ENCODE measurements around the gene MYO5B. TPM values are rescaled to one million over a fixed set of nuclear protein-coding genes. Genes with fewer than 3 reads are reported as not detected.

MYO5B gene
- polyA plus RNA-seq, 1 of the 3 experiments (the other 2 are of a cell fraction): 1.3 TPM

DNA sequence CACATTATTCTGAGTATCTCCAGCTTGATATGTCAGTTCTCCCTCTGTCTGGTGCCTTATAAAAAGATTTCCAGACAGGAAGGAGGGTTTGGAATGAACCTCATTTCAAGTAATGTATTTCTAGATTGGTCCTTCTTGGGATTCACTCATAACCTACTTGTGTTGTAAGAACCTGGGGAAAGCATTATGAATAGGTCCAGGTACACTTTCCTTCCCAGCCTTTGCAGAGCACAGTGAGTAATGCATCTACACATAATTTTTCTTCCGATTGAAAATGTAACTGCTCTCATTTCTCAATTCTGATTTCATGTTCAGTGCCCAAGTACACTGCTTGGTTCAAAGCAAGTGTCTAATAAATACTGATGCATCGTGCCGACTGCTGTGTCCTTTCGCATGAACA, 356.6 kb downstream of the MYO5B start:
- Histone ChIP-seq H3K9me3 (no peaks in the 10 kb centered on the region), H3K9me2 (no peaks in the 10 kb centered on the region), H4K20me1 (ENCODE audit: insufficient read depth) (no peaks in the 10 kb centered on the region), H3K27me3 (ENCODE audit: insufficient read depth) (no peaks in the 10 kb centered on the region), H3F3A (replicated peaks; ENCODE audit: insufficient read depth) (no peaks in the 10 kb centered on the region), H2AFZ (ENCODE audit: low read depth) (no peak overlapping the region), H3K9ac (no peak overlapping the region), H3K4me2 (no peak overlapping the region), H3K4me1 (ENCODE audit: control insufficient read depth in 1 of 2, insufficient read depth in 2 of 2, low read depth in 1 of 2, low read length in 1 of 2) (no peaks in the 10 kb centered on the region; a peak in 1 of 4 replicates), H3K79me2 (ENCODE audit: insufficient read depth) (no peaks in the 10 kb centered on the region), H3K27ac (ENCODE audit: low read depth in 2 of 2, low read length in 1 of 2) (no peak overlapping the region), H3K36me3 (replicated peaks in 1 of 2; ENCODE audit: control insufficient read depth in 1 of 2, insufficient read depth in 2 of 2, low read length in 1 of 2) (no peaks in the 10 kb centered on the region), H3K4me3 (ENCODE audit: low read depth in 2 of 2, low read length in 1 of 2) (no peak overlapping the region)
- ChIA-PET POLR2A (no interaction called here), CTCF (interaction anchor here (4.6 kb wide), 1 partner anchor 23 kb away, joined by 16 read pairs; no protein-coding TSS in a partner anchor)
- WGBS (ENCODE audit: low lambda C conversion rate): 92% methylated on average over 4 of the region's 4 CpGs
- DNase-seq: no peak
- TF ChIP-seq SMC3 (IDR thresholded peaks at IDR 0.05; ENCODE audit: low read depth, low read length) (no peak), RXRA (IDR thresholded peaks at IDR 0.05; ENCODE audit: borderline replicate concordance, low read depth) (no peak), USF2 (IDR thresholded peaks at IDR 0.05; ENCODE audit: borderline replicate concordance, low read depth, low read length) (no peak), EZH2phosphoT487 (IDR thresholded peaks at IDR 0.05; ENCODE audit: borderline replicate concordance, low read depth) (no peak), TAF1 (IDR thresholded peaks at IDR 0.05; ENCODE audit: borderline replicate concordance, low read depth, low read length) (no peak), REST (IDR thresholded peaks at IDR 0.05; ENCODE audit: low read depth, low read length) (no peak), RCOR1 (IDR thresholded peaks at IDR 0.05; ENCODE audit: low read length) (no peak), IRF3 (IDR thresholded peaks at IDR 0.05; ENCODE audit: low read depth, low read length) (no peak)
- TF ChIP-seq, protein P1, sequence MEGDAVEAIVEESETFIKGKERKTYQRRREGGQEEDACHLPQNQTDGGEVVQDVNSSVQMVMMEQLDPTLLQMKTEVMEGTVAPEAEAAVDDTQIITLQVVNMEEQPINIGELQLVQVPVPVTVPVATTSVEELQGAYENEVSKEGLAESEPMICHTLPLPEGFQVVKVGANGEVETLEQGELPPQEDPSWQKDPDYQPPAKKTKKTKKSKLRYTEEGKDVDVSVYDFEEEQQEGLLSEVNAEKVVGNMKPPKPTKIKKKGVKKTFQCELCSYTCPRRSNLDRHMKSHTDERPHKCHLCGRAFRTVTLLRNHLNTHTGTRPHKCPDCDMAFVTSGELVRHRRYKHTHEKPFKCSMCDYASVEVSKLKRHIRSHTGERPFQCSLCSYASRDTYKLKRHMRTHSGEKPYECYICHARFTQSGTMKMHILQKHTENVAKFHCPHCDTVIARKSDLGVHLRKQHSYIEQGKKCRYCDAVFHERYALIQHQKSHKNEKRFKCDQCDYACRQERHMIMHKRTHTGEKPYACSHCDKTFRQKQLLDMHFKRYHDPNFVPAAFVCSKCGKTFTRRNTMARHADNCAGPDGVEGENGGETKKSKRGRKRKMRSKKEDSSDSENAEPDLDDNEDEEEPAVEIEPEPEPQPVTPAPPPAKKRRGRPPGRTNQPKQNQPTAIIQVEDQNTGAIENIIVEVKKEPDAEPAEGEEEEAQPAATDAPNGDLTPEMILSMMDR (IDR thresholded peaks at IDR 0.05): no peak
- TF ChIP-seq, protein P2, sequence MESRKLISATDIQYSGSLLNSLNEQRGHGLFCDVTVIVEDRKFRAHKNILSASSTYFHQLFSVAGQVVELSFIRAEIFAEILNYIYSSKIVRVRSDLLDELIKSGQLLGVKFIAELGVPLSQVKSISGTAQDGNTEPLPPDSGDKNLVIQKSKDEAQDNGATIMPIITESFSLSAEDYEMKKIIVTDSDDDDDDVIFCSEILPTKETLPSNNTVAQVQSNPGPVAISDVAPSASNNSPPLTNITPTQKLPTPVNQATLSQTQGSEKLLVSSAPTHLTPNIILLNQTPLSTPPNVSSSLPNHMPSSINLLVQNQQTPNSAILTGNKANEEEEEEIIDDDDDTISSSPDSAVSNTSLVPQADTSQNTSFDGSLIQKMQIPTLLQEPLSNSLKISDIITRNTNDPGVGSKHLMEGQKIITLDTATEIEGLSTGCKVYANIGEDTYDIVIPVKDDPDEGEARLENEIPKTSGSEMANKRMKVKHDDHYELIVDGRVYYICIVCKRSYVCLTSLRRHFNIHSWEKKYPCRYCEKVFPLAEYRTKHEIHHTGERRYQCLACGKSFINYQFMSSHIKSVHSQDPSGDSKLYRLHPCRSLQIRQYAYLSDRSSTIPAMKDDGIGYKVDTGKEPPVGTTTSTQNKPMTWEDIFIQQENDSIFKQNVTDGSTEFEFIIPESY (IDR thresholded peaks at IDR 0.05; ENCODE audit: borderline replicate concordance, low read depth): no peak

Data from SK-N-SH (cell line).